Mesendoderm (in vitro differentiated cells): ENCODE measurements around the gene CALML3.

ENCODE experiments used
- DNase-seq: peaks from one replicate; pipeline ENCODE4 v3.0.0; 2013
- H2AK5ac ChIP-seq: 2 replicates; pipeline ENCODE4 v1.6.1; 2013; ENCODE audit warnings: low read length, inconsistent platforms
- H2BK120ac ChIP-seq: 2 replicates; pipeline ENCODE4 v1.6.1; 2013; ENCODE audit warnings: low read depth, mild to moderate bottlenecking, low read length, moderate library complexity, mixed read lengths
- H2BK15ac ChIP-seq: replicated peaks from 2 replicates; pipeline ENCODE4 v1.6.1; 2013; ENCODE audit warnings: low read depth, mild to moderate bottlenecking, moderate library complexity
- H2BK5ac ChIP-seq: 2 replicates; pipeline ENCODE4 v1.6.1; 2013; ENCODE audit warnings: low read length, inconsistent platforms
- H3K18ac ChIP-seq: 2 replicates; pipeline ENCODE4 v1.6.1; 2013; ENCODE audit warnings: mild to moderate bottlenecking, low read length, mixed read lengths
- H3K23ac ChIP-seq: one replicate; pipeline ENCODE4 v1.6.1; 2013; ENCODE audit warnings: low read length
- H3K27ac ChIP-seq: 2 replicates; pipeline ENCODE4 v1.5.1; 2013; ENCODE audit warnings: low read depth, mild to moderate bottlenecking, inconsistent platforms, low read length, moderate library complexity
- H3K27me3 ChIP-seq: 2 replicates; pipeline ENCODE4 v1.6.1; 2013; ENCODE audit warnings: low read length, control low read depth, mild to moderate bottlenecking, inconsistent platforms; ENCODE audit not compliant: insufficient read depth, poor library complexity
- H3K36me3 ChIP-seq: 2 replicates; pipeline ENCODE4 v1.6.1; 2013; ENCODE audit warnings: low read length, inconsistent platforms; ENCODE audit not compliant: control insufficient read depth, insufficient read depth
- H3K4ac ChIP-seq: one replicate; pipeline ENCODE4 v1.6.1; 2013; ENCODE audit warnings: low read depth, mild to moderate bottlenecking, low read length, moderate library complexity
- H3K4me1 ChIP-seq: 2 replicates; pipeline ENCODE4 v1.6.1; 2013; ENCODE audit warnings: low read depth, low read length, inconsistent platforms; ENCODE audit not compliant: control insufficient read depth
- H3K4me2 ChIP-seq: 2 replicates; pipeline ENCODE4 v1.6.1; 2013; ENCODE audit warnings: low read length
- H3K4me3 ChIP-seq: 2 replicates; pipeline ENCODE4 v1.5.1; 2013; ENCODE audit warnings: mild to moderate bottlenecking, low read length
- H3K56ac ChIP-seq: one replicate; pipeline ENCODE4 v1.6.1; 2013; ENCODE audit warnings: low read length
- H3K79me1 ChIP-seq: 2 replicates; pipeline ENCODE4 v1.6.1; 2013; ENCODE audit warnings: low read length, inconsistent platforms
- H3K79me2 ChIP-seq: 2 replicates; pipeline ENCODE4 v1.6.1; 2013; ENCODE audit warnings: mild to moderate bottlenecking, low read length; ENCODE audit not compliant: control insufficient read depth, insufficient read depth
- H3K9ac ChIP-seq: 2 replicates; pipeline ENCODE4 v1.6.1; 2013; ENCODE audit warnings: low read length, inconsistent platforms
- H4K5ac ChIP-seq: one replicate; pipeline ENCODE4 v1.6.1; 2013; ENCODE audit warnings: low read length
- H4K8ac ChIP-seq: one replicate; pipeline ENCODE4 v1.6.1; 2013; ENCODE audit warnings: low read depth, mild to moderate bottlenecking, control low read depth, low read length, moderate library complexity
- WGBS: extraction: QIAGEN DNeasy Blood & Tissue Kit; methylation state at CpG from one replicate; pipeline ENCODE4 v1.1.7; 2013; ENCODE audit warnings: low lambda C conversion rate, missing lambda C conversion rate; ENCODE audit not compliant: insufficient coverage; ENCODE audit errors: extremely low coverage; 5-methylcytosine and 5-hydroxymethylcytosine counted together

Gene CALML3

DNA sequence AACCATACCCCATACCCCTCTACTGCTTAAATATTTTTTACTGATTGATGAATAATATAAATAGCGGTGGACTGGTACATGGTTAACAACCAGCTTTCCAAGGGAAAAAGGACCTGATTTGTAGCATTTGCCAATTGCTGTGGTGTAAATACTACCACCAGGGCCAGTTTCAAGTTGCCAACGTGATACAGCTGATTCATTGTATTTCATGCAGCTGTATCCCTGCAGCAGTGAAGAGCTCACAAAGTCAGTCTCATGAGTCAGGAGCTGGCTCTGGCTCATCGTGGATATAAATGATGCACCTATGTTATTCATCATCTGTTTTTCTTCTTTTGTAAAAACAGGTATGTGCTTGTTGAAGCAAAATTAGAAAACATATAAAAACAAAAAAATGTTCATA is 40.6 kb upstream of the CALML3 start:
- no peak overlapping the region for H3K56ac ChIP-seq
- no peak overlapping the region for H3K18ac ChIP-seq
- H3K4me1 ChIP-seq: peaks cover 9% of the 10 kb centered on the region

DNA sequence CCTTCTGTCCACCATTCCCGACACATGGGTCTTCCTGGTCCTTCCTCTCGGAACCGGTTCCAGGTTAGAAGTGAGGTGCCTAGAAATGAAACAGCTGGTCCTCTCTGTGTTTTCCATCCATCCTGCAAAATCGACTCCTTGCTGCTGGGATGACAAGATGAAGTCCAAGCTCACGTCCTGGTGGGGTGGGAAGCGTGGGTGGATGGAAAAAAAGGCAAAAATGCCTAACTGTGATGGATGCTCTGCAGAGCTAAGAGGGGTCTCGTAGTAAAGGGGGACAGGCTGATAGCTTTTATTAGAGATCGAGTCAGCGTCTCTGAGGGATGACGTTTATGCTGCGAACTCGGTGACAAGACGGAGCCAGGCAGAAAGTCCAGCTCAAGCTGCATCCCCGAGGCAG is 39.5 kb upstream of the CALML3 start:
- Histone ChIP-seq H3K23ac (no peak overlapping the region), H2BK15ac (no peak overlapping the region), H3K18ac (no peak overlapping the region), H3K4me2 (no peak overlapping the region), H3K36me3 (no peaks in the 10 kb centered on the region), H3K27ac (no peak overlapping the region), H3K79me1 (no peaks in the 10 kb centered on the region), H3K4me3 (no peak overlapping the region), H3K4ac (no peak overlapping the region), H3K9ac (no peak overlapping the region), H4K8ac (no peak overlapping the region), H4K5ac (no peak overlapping the region), H2BK5ac (no peak overlapping the region), H2AK5ac (peak overlapping the region; percentile 58), H3K79me2 (no peaks in the 10 kb centered on the region), H3K27me3 (no peaks in the 10 kb centered on the region), H3K56ac (peak overlapping the region; percentile 15), H2BK120ac (no peak overlapping the region), H3K4me1 (peaks cover 9% of the 10 kb centered on the region)
- no CpG with 5 or more reads among the region's 14 CpGs for WGBS
- DNase-seq: no peak

More for the DNA sequence above, 40.6 kb upstream of the CALML3 start:
- Histone ChIP-seq H3K79me2 (no peaks in the 10 kb centered on the region), H4K5ac (no peak overlapping the region), H2BK15ac (no peak overlapping the region), H3K27me3 (no peaks in the 10 kb centered on the region), H3K4ac (no peak overlapping the region), H3K4me2 (no peak overlapping the region), H3K79me1 (no peaks in the 10 kb centered on the region), H4K8ac (no peak overlapping the region), H3K23ac (no peak overlapping the region), H3K9ac (no peak overlapping the region), H3K4me3 (no peak overlapping the region), H2BK120ac (no peak overlapping the region), H3K36me3 (no peaks in the 10 kb centered on the region), H2BK5ac (no peak overlapping the region), H3K27ac (no peak overlapping the region), H2AK5ac (no peak overlapping the region)
- no CpG with 5 or more reads among the region's 3 CpGs for WGBS
- no peak for DNase-seq

DNA sequence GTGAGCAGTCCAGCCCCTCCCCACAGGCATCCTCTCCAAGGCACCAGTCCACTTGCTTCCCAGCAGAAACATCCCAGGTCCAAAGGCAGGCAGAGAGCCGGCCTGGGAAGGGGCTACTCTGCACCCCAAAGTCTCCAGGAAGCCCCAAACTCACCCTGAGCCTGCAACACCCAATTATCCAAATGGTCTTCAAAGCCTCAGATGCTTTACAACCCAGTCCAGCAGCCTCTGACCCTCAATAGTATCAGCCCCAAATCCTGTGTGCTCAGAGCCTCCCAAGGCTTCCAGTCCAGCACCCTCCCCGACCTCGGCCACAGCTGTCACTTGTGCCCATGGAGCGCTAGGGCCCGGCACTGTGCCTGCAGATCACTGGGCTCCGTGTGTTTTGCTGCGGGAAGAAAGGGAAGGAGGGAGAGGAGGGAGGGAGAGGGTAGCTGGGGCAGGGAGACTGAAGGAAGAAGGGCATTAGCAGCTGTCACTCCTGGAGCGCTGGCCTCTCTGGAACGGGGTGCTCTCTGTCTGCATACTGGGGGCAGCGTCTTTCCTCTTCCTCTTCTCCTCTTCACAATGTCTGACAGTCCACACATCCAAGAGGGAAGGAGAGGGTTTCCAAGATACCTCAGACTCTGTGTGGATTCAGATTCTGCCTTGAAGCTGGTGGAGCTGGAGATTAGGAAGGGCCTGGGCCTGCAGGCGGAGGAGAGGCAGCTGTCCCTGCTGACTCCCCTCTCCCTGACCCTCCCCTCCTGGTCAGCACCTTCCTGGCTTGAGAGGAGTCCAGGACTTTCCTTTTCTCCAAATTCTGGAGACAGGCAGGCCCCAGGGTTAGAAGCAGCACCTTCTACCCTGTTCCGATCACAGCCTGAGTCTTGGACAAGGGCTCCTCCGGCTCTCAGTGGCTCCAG is 38.6 kb upstream of the CALML3 start:
- H3K4me3 ChIP-seq: no peak overlapping the region
- no peaks in the 10 kb centered on the region for H3K79me2 ChIP-seq
- peak overlapping the region; percentile 30 for H3K9ac ChIP-seq
- H2AK5ac ChIP-seq: no peak overlapping the region
- H3K56ac ChIP-seq: peak overlapping the region; percentile 83
- H3K36me3 ChIP-seq: no peaks in the 10 kb centered on the region
- no peak overlapping the region for H4K5ac ChIP-seq
- H3K18ac ChIP-seq: peak overlapping the region; percentile 5
- no peaks in the 10 kb centered on the region for H3K79me1 ChIP-seq
- H3K4me2 ChIP-seq: no peak overlapping the region
- no peak overlapping the region for H4K8ac ChIP-seq
- no peak overlapping the region for H3K27ac ChIP-seq
- H2BK15ac ChIP-seq: no peak overlapping the region
- DNase-seq: no peak
- peak overlapping the region; percentile 46 for H2BK5ac ChIP-seq
- no peak overlapping the region for H3K23ac ChIP-seq
- no peak overlapping the region for H2BK120ac ChIP-seq
- no peak overlapping the region for H3K4ac ChIP-seq
- H3K4me1 ChIP-seq: peaks cover 9% of the 10 kb centered on the region
- no CpG with 5 or more reads among the region's 13 CpGs for WGBS
- no peaks in the 10 kb centered on the region for H3K27me3 ChIP-seq

DNA sequence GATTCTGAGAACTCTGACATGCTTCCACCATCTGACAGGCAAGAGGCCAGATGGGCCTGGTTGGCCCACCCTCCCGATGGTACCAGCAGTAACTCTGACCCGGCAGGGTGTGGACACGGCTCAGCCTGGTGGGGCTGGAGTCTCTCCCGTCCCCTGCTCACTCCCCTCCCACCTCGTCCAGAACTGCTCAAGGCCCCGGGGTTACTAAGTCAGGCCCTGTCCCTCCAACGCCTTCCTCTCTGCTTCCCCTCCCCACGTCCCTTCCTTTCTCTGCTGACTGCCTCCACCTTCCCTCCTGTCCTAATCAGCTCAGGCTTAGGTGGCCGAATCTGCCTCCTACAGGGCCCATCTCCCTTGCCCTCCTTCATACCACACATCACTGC is 37.9 kb upstream of the CALML3 start:
- Histone ChIP-seq H3K4ac (no peak overlapping the region), H3K4me3 (no peak overlapping the region), H3K23ac (no peak overlapping the region)

DNA sequence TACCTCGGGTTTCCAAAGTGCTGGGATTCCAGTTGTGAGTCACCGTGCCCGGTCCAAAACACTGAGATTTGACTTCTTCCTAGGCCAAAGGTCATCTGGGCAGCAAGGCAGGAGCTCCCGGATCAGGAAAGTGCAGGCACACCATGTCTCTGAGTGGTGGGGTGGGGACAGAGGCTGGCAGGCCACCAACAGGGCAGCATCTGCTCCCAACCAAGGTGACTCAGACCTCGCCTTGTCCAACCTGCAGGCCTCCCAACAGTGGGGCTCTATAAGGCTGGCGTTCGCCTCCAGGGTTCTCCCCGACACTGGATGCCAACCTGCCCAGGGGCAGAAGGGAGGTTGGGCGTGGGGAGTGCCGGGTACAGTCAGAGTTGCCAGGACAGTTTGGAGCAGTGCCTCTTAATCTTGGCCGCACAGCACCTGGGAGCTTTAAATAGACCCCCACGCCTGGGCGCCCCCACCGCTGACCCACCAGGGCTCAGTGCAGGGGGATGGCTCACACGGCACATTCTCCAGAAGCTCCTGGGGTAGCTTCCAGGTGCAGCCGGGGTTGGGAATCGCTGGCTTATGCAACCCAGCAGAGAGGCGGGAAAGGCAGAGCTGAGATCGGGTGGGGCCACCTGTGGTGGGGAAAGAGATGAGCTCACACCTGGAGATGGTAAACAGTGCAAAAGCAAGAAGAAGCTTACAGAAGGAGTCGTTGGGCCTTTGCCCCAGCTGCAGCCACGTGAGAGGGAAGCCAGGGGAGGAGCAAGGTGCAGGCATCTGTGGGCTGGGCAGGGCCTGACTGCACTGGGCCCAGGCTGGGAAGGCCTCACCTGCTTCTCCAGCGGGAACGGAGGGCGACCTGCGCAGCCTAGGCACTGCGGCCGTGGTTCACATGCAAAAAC is 36.2 kb upstream of the CALML3 start:
- no peaks in the 10 kb centered on the region for H3K36me3 ChIP-seq
- H3K4ac ChIP-seq: no peak overlapping the region
- no peak overlapping the region for H3K9ac ChIP-seq
- no peak overlapping the region for H3K56ac ChIP-seq
- H2BK120ac ChIP-seq: no peak overlapping the region
- H2BK15ac ChIP-seq: no peak overlapping the region
- no peak overlapping the region for H3K4me2 ChIP-seq
- H3K79me1 ChIP-seq: no peaks in the 10 kb centered on the region
- no peak overlapping the region for H3K18ac ChIP-seq
- WGBS: no CpG with 5 or more reads among the region's 27 CpGs
- H2AK5ac ChIP-seq: no peak overlapping the region
- H3K79me2 ChIP-seq: no peaks in the 10 kb centered on the region
- no peak overlapping the region for H3K4me3 ChIP-seq
- H3K23ac ChIP-seq: no peak overlapping the region
- H3K27ac ChIP-seq: no peak overlapping the region
- DNase-seq: peak; percentile 73
- H3K27me3 ChIP-seq: no peaks in the 10 kb centered on the region
- no peak overlapping the region for H4K8ac ChIP-seq
- H3K4me1 ChIP-seq: peaks cover 9% of the 10 kb centered on the region
- H2BK5ac ChIP-seq: no peak overlapping the region
- no peak overlapping the region for H4K5ac ChIP-seq

More for the DNA sequence above, 37.9 kb upstream of the CALML3 start:
- H3K18ac ChIP-seq: peak overlapping the region; percentile 5
- H2AK5ac ChIP-seq: no peak overlapping the region
- H2BK120ac ChIP-seq: no peak overlapping the region
- no peak for DNase-seq
- H3K79me2 ChIP-seq: no peaks in the 10 kb centered on the region
- H2BK15ac ChIP-seq: no peak overlapping the region
- no peak overlapping the region for H3K4me2 ChIP-seq
- no peaks in the 10 kb centered on the region for H3K79me1 ChIP-seq
- no peak overlapping the region for H2BK5ac ChIP-seq
- H3K27ac ChIP-seq: no peak overlapping the region
- no peak overlapping the region for H3K9ac ChIP-seq
- H3K56ac ChIP-seq: peak overlapping the region; percentile 83
- H4K5ac ChIP-seq: no peak overlapping the region
- H3K27me3 ChIP-seq: no peaks in the 10 kb centered on the region
- H3K36me3 ChIP-seq: no peaks in the 10 kb centered on the region
- peaks cover 9% of the 10 kb centered on the region for H3K4me1 ChIP-seq
- no peak overlapping the region for H4K8ac ChIP-seq
- no CpG with 5 or more reads among the region's 9 CpGs for WGBS
